ENCODE data around the gene TULP1.

- TF ChIP-seq CTCF (IDR thresholded peaks at IDR 0.05 in 8 of 11, conservative IDR thresholded peaks at IDR 0.05 in 3 of 11): no peak
- no peak for TF ChIP-seq POLR2AphosphoS5 (IDR thresholded peaks at IDR 0.05)
- no peak for TF ChIP-seq POLR2A (IDR thresholded peaks at IDR 0.05)
Measured at GRCh38 chr6:35544769-35545361, 32.2 kb upstream of the TULP1 start.
